ENCODE data around the gene PASK.

GRCh38 chr2:241064008-241064801 lies 85.1 kb downstream of the PASK start:
- no peak for TF ChIP-seq CTCF (conservative IDR thresholded peaks at IDR 0.05 in 1 of 2, IDR thresholded peaks at IDR 0.05 in 1 of 2; ENCODE audit: low read depth in 1 of 2, low read length in 2 of 2)
- TF ChIP-seq EZH2 (IDR thresholded peaks at IDR 0.05; ENCODE audit: low read length, missing control alignments) = no peak
